Amniotic stem cell (primary cell): ENCODE measurements around the gene PTGER3.
"Not testable (repeated sequence)": the region's sequence is repeated elsewhere in the genome, so short reads cannot be mapped to it uniquely, and the experiment has no call there.

ENCODE experiments used
- DNase-seq: peaks from one replicate; lab custom pipeline; 2025; lab: John Stamatoyannopoulos, UW

The PTGER3 gene

GRCh38 chr1:71002709-71003475 is 44.7 kb downstream of the PTGER3 start:
- DNase-seq, result no peak

DNA sequence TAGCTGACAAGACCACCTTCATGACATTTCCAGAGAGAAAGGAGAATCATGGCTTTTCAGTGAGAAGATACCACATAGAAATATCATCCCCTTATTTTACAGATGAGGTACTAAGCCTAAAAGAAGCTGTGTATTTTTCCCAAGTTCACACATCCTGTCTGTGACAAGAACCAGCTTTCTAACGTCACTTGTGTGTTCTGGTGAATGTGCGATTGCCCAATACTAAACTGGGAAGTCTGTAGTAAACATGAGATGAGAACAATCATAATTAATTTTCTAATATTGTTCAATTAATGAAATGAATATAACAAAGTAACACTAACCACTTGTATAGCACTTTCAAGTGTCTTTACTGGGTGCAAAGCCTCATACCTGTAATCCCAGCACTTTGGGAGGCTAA is 46.0 kb downstream of the PTGER3 start:
- DNase-seq, result no peak

GRCh38 chr1:70997793-70998192 is 49.8 kb downstream of the PTGER3 start:
- no peak for DNase-seq

- DNase-seq, result no peak
Observed at GRCh38 chr1:70994753-70995268, 52.8 kb downstream of the PTGER3 start.

GRCh38 chr1:70993798-70994197 is 53.8 kb downstream of the PTGER3 start:
- no peak for DNase-seq

GRCh38 chr1:70992521-70992920 is 55.1 kb downstream of the PTGER3 start:
- DNase-seq, result no peak

GRCh38 chr1:70990469-70991253 is 57.0 kb downstream of the PTGER3 start:
- no peak for DNase-seq

GRCh38 chr1:70987497-70987896 is 60.1 kb downstream of the PTGER3 start:
- DNase-seq, result no peak

DNA sequence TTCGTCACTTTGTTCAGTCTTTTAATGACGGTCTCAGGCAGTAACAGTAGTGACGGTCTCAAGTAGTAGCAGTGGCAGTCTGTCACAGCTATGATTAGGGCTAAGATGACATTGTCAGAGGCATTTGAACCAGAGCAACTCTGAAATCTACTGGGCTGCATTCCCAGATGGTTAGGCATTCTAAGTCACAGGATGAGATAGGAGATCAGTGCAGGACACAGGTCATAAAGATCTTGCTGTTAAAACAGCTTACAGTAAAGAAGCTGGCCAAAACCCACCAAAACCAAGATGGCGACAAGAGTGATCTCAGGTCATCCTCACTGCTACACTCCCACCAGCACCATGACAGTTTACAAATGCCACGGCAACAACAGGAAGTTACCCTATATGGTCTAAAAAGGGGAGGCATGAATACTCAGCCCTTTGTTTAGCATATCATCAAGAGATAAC is 61.8 kb downstream of the PTGER3 start:
- DNase-seq, result not testable (repeated sequence)

GRCh38 chr1:70985278-70985677 is 62.3 kb downstream of the PTGER3 start:
- DNase-seq, result not testable (repeated sequence)

DNA sequence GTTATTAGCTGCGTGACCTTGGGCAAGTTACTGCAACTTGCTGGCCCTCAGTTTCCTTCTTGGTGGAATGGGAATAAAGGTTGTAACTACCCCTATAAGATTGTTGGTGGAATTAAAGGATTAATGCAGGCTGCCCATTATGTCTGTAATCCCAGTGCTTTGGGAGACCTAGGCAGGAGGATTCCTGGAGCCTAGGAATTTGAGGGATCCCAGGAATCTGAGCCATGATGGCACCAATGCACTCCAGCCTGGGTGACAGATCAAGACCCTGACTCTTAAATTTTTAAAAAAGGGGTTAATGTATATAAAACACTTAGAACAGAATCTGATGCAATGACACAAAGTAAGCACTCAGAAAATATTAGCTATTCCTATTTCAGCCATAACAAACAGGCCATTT is 67.3 kb downstream of the PTGER3 start:
- no peak for DNase-seq

- DNase-seq, result no peak
Observed at GRCh38 chr1:70979881-70980280, 67.7 kb downstream of the PTGER3 start.

GRCh38 chr1:70979313-70979712 is 68.3 kb downstream of the PTGER3 start:
- no peak for DNase-seq

GRCh38 chr1:70978623-70979022 is 69.0 kb downstream of the PTGER3 start:
- DNase-seq, result no peak

DNA sequence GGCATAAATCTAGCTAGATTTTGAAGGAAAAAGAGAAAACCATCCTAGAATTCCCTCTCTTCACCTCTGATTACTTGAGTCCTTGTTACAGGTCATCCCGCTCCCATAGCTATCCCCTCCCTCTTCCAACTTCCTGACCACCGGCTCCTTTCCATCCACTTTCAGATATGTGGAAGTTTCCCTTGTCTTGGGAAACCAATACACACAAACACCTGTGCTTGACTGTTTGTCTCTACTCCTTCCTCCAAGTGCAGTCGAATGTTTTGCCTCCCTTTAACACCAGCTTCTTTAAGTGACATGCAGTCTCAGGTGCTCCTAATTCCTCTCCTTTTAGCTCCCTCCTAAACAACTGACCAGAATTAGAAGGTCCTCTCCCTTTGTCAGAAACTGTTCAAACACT is 70.0 kb downstream of the PTGER3 start:
- DNase-seq, result no peak

- DNase-seq, result no peak
Observed at GRCh38 chr1:70977041-70977440, 70.6 kb downstream of the PTGER3 start.

GRCh38 chr1:70973754-70974153 is 73.9 kb downstream of the PTGER3 start:
- no peak for DNase-seq

DNA sequence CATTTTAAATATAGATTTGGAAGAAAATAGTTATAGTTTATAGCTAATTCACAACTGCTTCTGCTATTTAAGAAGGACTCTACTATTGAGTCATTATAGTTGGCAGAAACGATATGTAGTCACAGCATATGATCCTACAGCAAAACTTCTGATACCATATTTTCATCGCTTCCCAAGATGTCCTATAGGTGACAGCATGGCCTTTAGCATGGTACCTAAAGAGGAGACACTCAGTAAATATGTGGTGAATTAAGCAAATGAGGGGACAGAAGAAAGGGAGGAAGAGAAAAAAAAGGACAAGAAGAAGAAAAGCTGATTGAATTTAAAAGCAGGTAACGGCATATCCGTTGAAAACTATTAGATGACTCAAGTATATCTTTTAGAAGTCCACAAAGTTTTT is 77.2 kb downstream of the PTGER3 start:
- no peak for DNase-seq

- DNase-seq, result no peak
Observed at GRCh38 chr1:70966018-70966638, 81.5 kb downstream of the PTGER3 start.

DNA sequence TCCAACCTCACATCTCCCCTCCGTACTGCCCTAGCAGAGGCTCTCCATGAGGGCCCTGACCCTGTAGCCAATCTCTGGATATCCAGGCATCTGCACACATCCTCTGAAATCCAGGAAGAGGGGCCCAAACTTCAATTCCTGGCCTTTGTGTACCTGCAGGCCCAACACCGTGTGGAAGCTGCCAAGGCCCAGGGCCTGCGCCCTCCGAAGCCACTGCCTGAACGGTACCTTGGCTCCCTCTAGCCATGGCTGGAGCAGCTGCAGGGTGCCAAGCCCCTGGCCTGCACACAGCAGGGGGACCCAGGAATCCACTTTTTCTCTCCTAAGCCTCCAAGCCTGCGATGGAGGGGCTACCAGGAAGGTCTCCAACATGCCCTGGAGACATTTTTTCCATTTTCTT is 84.2 kb downstream of the PTGER3 start:
- no peak for DNase-seq

- no peak for DNase-seq
Observed at GRCh38 chr1:70961374-70961975, 86.1 kb downstream of the PTGER3 start.

GRCh38 chr1:70948396-70949017 is 99.1 kb downstream of the PTGER3 start:
- DNase-seq, result no peak
